Cardiac fibroblast (primary cell): Measurements from ENCODE around the gene A4GALT.
"Not testable (repeated sequence)": the region's sequence is repeated elsewhere in the genome, so short reads cannot be mapped to it uniquely, and the experiment has no call there.

ENCODE experiments used
- DNase-seq, 2 donors: peaks; one replicate each; pipeline versions ENCODE4 v3.0.0 to v3.0.0-alpha.2; 2010; ENCODE audit warnings: low read depth in 2 of 2
- H3K4me3 ChIP-seq, 2 donors: replicated peaks in 1 of 2; 1 replicate in 1 of 2; 2 replicates in 1 of 2; pipeline ENCODE4 v1.5.1; 2011; ENCODE audit warnings: low read depth in 2 of 2, low read length in 2 of 2, mild to moderate bottlenecking in 2 of 2, moderate library complexity in 1 of 2
- CTCF ChIP-seq: IDR thresholded peaks from one replicate; pipeline ENCODE4 v1.5.1; 2011; ENCODE audit warnings: low read depth, mild to moderate bottlenecking, low read length, inconsistent platforms

Gene A4GALT

DNA sequence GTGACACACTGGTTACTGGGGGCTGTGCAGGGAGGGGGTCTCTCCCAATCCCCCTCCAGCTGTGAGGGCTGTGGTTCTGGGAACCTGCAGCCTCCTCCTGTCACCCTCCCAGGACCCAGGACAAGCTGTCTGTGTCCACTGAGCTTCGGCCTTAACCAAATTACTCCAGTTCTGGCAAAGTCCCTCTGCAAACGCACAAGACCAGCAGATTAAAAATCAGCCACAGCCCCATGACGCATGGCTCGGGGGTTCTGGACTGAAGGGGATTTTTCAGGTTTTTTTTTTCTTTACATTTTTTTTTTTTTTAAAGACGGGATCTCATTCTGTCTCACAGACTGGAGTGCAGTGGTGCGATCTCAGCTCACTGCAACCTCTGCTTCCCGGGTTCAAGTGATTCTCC is 32.2 kb upstream of the A4GALT start:
- H3K4me3 ChIP-seq, result no peak overlapping the region
- DNase-seq, result peak; percentile 39 to 43
- no peak for TF ChIP-seq CTCF

DNA sequence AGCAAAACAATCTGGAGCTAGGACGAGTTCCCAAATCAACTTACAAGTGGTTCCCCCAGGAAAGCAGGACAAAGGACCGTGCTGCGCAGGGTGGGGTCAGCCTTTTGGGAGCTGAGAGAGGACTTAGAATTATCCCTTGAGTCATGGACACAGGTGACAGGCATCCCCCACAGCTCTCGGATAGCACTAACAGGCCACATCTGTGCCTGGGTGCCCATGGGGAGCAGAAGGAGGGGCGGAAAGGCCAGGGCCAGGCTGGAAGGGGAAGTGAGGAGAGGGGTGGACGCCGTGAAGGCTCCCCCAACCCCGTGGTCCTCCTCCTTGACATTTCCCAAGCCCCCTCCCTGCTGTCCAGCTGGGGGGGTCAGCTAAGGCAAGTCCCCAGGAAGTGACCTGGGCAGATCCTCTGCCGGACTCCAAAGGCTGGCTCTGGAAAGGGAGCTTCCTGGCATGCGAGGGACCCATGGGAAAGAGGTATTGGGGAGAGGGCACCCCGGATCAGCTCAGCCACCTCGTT is 31.6 kb upstream of the A4GALT start:
- TF ChIP-seq CTCF, result no peak
- no peak for DNase-seq
- no peak overlapping the region for H3K4me3 ChIP-seq

GRCh38 chr22:42750421-42750820 is 29.8 kb upstream of the A4GALT start:
- not testable (repeated sequence) for H3K4me3 ChIP-seq, DNase-seq

DNA sequence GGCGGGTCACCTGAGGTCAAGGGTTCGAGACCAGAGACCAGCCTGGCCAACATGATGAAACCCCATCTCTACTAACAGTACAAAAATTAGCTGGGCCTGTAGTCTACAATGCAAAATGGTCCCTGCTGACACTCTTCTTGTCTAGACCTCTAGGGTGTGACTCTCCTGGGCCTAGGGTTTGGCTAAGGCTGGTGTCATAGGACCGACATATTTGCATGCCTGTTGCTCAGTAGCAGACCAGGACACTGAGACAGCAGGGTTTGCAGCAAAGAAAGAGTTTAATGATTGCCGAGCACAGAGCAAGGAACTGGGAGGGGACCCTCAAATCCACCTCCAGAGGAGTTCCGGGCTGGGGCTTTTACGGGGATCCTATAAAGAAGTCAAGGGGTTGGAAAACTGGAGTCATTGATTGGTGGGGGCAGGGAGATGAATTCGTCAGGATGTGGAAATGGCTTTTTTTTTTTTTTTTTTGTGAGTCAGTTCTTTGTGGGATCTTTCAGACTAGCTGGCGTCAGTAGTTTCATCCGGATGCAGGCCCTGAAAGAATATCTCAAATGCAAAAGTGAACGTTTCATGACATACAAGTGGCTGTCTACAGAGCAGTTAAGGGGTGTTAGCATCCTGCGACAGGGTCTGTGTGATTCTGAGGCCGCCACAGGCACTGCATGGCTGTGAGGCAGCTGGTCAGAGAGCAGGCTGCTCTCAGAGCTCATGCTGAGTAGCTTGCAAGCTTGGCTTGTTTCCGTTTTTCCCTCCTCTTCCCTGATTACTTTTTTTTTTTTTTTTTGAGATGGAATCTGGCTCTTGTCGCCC is 27.2 kb upstream of the A4GALT start:
- H3K4me3 ChIP-seq, result no peak overlapping the region
- TF ChIP-seq CTCF, result no peak
- DNase-seq, result peak; percentile 81 to 86

DNA sequence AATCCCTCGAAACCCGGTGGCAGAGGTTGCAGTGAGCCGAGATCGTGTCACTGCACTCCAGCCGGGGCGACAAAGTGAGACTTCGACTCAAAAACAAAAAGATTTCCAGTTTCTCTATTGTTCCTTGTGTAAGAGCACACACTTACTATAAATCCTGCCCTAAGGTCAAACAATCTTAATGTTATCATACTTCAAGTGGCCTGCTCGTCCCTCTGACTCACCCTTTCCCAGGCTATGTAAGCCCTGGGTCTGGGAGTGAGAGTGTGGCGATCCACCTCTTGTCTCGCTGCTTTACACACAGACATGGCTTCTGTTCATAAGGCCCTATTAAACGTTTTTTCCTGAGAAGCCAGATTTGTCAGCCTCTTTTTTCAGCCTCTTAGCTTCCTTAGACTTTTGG is 24.4 kb upstream of the A4GALT start:
- peak; percentile 42 to 52 for DNase-seq
- TF ChIP-seq CTCF, result no peak
- no peak overlapping the region for H3K4me3 ChIP-seq

- no peak for TF ChIP-seq CTCF
- peak; percentile 98 to 99 for DNase-seq
- no peak overlapping the region for H3K4me3 ChIP-seq
Measured at GRCh38 chr22:42743501-42743991, 22.9 kb upstream of the A4GALT start.

- peak in 1 of 2 donors; percentile 60 for DNase-seq
- no peak for TF ChIP-seq CTCF
Measured at GRCh38 chr22:42742940-42743339, 22.3 kb upstream of the A4GALT start.

DNA sequence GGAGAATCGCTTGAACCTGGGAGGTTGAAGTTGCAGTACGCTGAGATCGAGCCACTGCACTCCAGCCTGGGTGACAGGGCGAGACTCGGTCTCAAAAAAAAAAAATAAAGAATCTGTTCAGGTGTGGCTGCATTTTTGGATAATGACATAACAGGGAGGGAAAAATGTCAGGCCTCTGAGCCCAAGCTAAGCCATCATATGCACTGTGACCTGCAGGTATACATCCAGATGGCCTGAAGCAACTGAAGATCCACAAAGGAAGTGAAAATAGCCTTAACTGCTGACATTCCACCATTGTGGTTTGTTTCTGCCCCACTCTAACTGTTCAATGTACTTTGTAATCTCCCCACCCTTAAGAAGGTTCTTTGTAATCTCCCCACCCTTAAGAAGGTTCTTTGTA is 19.6 kb upstream of the A4GALT start:
- DNase-seq, result not testable (repeated sequence)

More at GRCh38 chr22:42742940-42743339, 22.3 kb upstream of the A4GALT start:
- H3K4me3 ChIP-seq, result no peak overlapping the region

More for the DNA sequence above, 19.6 kb upstream of the A4GALT start:
- not testable (repeated sequence) for H3K4me3 ChIP-seq
